GM19351 (cell line): ENCODE results near the gene SOHLH1.
"Not testable (repeated sequence)": the region's sequence is repeated elsewhere in the genome, so short reads cannot be mapped to it uniquely, and the experiment has no call there.

Source experiments
- ATAC-seq: cut with Tn5 transposase; IDR thresholded peaks from one replicate; pipeline ENCODE4 v1.9.1; 2021; ENCODE audit warnings: mild to moderate bottlenecking, moderate library complexity; ENCODE audit not compliant: unreplicated experiment

The SOHLH1 gene

DNA sequence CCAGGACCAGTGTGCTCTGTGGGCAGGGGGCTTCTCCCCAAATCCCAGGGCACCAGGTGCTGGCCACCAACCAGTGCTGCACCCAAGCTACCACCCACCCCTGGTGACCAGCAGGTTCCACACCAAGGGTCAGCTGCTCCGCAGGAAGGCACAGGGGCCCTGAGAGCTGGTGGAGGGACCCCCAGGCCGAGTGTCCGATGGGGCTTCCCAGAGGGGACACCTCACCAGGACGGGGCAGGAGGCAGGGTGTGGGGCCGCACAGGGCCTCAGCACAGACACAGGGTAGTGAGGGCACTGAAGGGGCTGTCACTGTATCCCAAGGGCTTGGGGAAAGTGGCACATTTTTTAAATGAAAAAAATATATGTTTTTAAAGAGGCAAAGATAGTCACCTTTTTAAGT is 18.1 kb downstream of the SOHLH1 start:
- no peak for ATAC-seq

DNA sequence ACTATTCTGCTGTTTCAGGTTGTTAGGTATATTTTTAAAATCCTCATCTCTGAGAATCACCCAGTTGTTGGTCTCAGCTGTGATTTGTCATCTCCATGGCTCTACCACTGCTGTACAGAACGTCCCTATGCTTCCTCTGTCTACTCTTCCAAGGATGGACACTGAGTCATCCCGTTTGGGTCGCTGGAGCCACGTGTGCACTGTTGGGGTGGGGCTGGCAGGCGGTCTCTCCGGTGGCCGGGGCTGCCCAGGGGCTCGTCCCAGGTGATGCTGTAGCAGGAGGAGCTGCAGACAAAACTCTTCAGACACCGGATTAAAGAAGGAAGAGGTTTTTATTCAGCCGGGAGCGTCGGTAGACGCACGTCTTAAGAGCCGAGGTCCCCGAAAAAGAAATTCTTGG is 19.2 kb downstream of the SOHLH1 start:
- ATAC-seq: no peak

DNA sequence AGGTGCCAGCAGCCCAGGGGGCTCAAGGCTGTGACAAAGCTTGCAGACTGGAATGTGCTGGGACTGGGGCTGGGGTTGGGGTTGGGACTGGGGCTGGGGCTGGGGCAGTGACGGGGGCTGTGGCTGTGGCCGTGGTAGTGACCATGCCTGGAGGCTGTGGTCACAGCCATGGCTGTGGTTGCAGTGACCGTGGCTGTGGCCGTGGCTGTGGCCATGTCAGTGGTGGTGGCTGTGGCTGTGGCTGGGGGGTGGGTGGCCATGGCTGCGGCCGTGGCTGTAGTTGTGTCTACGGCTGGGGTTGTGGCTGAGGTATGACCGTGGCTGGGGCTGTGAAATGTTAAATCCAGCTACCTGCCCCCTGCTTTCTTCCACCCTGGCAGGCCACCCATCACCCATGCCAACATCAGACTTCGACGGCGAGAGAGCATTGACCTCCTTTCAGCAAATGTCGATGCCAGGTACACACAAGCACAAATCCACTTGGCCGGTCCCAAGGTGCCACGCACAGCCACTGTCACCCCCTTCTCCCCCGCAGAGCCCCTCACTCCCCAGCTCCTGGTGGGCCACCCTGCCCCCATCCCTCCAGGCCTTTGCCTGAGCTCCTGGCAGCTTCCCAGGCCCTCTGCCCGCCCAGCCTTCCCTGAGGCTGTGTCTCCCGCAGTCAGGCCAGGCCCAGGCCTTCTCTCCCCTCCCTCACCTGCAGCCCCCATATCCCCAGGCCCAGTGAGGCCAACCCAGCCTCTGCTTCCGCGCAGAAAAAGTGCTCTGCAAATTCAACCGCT is 20.9 kb downstream of the SOHLH1 start:
- ATAC-seq: no peak

DNA sequence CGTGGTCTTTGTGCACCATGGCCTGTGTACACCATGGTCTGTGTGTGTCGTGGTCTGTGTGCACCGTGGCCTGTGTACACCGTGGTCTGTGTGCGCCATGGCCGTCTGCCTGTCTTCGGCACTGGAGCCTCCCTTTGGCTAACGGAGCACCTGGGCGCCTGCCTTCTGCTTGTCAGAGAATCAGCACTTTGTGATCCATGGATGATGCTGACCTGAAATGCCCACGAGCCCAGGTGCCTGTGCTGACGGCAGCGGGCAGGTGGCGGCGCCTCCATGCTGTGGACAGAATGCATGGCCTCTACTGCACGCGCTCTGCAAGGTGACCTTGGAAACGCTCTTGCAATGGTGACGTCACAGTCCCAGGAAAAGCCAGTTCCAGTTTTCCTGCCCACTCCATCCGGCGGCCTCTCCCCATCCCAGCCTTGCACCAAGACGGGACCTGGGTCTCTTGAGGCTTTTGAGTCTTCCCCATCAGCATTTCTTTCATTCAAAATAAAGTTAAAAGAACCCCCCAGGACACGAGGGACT is 21.6 kb downstream of the SOHLH1 start:
- ATAC-seq: no peak

DNA sequence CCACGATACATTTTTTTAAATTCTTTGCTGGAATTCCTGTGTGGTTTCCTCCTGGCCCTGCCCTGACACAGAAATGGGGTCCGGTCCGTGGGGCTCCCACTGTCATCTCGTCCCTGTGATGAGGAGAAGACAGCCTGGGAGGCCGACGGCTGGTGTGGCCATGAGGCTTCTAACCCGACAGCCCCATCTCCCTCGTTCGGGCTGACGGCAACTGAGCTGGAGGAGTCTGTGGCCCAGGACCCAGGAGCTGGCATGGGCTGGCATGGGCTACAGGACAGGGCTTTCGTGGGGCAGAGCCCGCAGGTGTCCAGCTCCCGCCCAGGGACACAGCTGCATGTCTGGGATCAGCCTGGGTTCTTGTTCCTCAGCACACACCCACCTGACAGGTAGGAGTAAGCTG is 22.4 kb downstream of the SOHLH1 start:
- ATAC-seq: no peak

DNA sequence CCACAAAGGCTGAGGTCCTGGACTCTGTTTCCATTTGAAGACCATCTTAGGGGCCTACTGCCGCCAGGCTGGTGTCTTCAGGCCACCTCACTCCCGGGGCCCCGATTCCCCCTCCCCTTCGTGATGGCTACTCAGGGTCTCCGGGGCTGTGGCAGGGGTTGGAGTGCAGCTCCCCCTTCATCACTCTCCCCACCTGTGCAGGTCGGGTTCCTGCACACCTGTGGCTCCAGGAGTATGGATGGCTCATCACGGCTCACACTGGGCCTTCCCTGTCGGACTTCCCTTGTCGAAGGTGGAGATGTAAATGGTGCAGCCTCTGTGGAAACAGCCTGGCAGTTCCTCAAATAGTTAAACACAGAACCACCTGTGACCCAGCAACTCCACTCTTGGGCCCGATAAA is 24.3 kb downstream of the SOHLH1 start:
- no peak for ATAC-seq

DNA sequence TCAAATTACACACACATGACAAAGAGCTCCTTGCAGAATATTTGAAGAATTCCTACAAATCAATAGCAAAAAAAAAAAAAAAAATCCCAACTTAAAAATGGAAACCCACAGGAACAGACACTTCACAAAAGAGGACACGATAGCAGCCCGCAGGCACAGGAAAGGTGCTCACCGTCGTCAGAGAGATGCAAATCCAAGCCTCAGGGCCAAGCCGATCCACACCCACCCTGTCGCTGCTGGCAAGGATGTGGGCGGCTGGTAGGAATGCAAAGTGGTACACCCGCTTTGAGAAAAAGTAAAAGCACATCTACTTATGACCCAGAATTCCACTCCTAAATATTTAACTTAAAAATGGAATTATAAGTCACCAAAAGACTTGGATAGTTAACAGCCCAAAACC is 25.3 kb downstream of the SOHLH1 start:
- no peak for ATAC-seq

DNA sequence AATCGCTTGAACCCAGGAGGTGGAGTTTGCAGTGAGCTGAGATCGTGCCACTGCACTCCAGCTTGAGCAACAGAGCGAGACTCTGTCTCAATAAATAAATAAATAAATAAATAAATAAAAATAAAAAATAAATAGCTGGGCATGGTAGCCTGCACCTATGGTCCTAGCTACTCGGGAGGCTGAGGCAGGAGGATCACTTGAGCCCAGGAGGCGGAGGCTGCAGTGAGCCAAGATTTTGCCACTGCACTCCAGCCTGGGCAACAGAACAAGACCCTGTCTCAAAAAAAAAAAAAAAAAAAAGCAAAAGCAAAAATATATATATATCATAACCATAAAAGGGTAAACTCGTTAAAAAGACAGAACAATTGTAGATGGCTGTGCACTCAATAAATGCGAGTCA is 26.5 kb downstream of the SOHLH1 start:
- ATAC-seq: not testable (repeated sequence)

DNA sequence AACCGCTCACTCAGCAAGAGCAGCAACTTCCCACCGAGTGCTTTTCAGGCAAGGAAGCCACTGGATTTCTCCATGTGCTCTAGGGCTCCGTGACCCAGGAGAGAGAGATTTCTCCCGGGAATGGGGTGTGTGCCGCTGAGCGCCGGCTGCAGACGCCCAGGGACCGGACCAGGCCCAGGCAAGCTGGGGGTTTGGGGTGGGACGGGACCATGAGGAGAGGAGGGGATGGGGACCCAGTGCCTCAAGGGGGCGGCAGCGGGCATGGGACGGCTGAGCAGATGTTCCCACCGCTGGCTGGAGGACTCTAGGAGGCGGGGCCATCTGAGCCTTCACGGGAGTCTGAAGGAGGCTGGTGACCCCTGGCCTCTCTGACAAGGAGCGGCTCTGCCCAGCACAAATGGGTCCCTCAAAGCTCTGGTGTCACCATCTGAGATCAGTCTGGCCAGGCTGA is 27.7 kb downstream of the SOHLH1 start:
- no peak for ATAC-seq

DNA sequence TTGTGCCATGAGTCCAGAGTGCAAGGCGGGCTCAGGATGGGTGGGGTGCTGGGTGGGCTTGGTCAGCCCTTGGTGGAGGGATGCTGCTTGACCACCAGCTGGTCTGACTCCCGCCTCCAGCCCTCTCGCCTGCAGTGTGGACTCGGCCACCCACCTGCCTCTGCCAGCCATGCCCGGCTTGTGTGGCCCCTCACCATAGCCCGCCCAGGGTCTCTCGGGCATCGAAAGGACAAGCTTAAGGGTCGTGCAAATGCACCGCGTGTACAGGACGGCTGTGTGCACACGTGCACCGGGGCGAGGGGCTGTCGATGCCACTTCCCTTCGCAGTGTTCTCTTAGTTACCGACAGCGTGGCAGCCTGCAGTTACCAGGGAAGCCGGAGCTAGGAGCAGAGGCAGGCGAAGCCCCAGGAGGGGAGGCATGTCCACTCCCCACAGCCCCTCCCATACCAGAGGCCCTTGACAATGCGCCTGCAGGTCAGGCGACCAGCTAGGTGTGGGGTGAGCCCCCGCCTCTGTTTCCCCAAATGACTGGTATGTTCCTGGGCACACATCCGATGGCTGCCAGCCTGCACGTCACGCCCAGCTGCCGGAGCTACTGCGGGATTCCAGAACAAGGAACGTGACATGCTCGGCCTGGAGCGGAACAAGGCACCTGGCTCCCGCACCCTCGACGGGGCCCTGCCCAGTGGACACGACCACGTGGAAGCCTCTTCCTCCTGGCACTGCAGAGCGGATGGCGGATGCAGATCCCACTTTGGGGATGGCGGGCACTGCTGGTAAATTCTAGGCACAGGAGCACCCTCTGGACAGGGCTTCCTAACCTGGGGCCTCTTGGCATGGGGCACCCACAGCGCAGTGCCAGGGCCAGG is 28.3 kb downstream of the SOHLH1 start:
- no peak for ATAC-seq

DNA sequence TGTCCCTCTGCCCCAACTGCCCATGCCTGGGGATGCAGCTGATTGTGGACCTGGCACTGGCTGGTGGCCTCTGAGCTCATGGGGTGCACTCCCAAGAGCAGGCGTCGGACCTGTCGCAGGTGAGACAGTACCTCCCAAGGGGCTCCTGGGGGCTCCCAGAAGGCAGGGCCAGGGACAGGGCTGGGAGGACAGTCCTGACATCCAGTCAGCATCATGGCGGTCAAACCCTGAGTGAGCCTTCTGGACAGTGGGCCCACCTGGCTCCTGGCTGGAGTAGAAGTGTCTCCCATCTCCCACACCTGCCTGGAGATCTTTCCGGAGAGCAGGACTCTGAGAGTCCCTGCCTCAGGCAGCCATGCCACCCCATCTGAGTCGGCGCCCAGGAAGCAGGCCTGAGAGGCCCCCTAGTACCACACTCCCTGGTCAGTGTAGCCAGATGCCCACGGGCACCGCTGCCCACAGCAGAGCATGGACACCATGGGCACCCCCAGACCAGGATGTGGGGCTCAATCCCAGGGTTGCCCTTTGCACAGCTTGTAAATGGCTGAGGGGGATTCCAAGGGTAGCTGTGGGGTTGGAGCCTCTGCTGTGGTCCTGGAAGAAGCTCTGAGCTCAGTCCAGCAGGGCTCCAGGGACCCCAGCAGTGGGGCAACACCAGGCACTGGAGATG is 29.5 kb downstream of the SOHLH1 start:
- no peak for ATAC-seq

DNA sequence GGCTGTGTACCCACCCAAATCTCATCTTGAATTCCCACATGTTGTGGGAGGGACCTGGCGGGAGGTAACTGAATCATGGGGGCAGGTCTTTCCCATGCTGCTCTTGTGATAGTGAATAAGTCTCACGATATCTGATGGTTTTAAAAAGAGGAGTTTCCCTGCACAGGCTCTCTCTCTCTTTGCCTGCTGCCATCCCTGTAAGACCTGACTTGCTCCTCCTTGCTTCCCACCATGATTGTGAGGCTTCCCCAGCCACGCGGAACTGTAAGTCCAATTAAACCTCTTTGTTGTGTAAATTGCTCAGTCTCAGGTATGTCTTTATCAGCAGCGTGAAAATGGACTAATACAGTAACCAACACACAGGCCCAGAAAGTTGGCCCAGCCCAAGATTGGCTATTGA is 30.3 kb downstream of the SOHLH1 start:
- not testable (repeated sequence) for ATAC-seq

DNA sequence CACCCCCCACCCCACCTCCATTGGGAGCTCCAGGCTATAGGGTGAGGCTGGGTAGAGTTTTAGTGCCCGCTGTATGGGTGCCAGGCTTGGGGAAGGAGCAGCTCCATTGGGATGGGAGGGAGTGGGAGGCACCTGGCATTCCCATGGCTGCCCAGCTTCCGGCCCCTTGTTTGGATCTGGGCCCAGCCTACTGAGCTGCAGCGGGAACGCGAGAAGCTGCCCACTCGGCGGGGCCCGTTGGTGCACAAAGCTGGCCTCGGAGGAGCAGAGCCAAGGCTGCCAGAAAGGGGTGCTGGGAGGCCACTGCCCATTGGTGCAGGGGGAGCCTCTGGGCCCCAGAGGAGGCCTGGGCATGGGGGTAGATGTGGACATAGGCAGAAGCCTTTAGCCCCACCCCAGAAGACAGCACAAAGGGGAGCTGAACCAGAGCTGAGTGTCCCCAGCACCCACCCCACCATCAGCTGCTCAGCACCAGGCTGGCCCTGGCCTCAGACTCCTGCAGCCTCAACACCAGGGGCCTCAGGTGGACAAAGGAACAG is 31.7 kb downstream of the SOHLH1 start:
- ATAC-seq: no peak

DNA sequence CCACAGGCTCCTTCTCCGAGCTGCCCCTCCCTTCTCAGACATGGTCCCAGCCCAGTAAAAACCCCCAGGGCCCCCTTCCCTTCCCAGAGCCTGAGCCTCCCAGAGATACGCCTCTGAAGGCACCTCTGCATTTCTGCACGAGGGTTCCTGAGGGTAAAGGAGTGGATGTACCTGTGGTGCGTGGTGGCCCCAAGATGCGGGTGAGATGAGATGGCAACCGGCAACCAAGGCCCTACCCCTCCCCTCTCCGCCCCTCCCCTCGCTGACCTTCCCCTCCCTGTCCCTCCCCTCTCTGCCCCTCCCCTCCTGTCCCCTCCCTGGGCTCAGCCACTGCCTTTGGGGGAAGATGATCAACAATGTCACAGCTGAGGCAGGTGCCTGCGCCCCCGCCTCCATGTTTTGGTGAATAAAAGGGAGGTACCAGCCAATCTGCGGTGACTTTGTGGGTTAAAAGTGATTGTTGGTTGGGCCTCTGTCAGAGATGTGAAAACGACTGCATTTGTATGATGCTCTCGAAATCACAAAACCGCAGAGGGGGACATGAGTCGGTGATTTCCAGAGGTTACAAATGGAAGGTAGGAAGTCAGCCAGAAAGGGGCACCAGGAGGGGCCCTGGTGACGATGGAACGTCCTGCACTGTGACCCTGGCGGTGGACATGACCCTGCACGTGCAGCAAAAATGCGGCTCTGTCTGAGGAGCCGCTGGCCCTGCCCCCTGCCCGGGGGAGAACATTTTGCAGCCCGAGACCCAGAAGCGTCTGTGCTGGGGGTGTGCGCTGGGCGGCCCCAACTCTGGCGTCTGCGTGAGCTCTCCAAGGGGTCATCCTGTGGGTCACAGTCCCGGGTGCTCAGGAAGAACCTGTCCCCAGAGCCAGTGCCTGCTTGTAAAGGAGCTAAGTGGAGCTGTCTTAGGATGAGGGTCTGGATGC is 32.5 kb downstream of the SOHLH1 start:
- ATAC-seq: no peak

DNA sequence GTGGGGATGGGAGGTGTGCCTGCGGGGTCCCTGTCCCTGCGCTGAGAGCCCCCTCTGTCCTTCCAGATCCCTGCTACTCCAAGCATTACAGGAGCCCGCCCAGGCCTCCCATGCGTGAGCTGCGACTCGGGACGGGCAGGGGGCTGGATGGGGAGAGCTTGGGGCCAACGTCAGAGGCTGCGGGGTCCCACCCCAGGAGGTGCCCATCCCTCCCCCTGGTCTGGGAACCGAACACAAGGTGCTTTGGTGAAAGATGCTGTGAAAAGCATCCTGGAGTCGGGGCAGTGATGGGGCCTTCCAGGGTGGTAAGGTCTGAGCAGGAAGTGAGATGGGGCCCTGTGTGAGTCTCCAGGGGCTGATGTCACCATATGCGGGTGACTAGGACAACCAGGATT is 33.5 kb downstream of the SOHLH1 start:
- no peak for ATAC-seq

DNA sequence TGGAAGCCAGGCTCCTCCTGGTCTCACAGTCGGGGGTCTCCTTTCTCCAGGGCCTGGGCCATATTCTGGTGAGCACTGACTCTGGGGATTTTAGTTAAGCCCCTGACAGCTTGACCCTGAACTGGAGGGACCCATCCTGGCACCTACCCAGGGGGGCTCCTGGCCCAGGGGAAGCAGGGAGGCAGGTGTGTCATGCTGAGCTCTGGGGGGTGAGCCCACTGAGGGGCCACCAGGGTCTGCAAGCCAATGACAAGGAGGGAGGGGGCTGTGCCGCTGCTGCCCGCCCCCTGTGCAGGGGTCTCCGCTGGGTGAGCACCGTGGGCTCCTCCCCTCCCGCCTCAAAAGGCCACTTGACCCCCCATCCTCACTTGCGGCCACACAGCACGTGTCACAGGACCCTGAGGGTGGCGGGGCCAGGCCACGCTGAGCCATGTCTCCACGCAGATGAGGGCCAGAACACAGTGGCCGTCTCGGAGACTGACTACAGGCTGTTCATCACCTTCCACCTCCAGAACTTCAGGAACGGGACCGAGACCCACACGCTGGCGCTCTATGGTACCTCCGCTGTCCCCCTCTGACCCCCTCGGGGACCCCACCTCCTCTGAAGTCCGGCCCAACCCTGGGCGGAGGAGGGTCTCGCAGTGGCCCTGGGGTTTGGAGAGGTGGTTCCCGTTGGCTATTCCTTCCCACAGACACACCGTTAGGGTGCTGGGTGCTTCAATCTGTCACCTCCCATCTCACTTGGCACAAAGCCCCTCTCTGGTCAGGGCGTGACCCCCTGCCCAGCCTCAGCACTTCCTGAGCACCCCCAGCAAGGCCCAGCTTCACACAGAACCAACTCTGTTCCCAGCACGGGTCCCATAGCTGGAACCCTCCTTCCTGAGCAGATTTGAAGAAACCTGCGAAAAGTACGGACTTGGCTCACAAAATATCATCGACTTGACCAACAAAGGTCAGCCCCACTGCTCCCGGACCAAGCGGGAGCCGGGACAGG is 34.2 kb downstream of the SOHLH1 start:
- ATAC-seq: no peak

DNA sequence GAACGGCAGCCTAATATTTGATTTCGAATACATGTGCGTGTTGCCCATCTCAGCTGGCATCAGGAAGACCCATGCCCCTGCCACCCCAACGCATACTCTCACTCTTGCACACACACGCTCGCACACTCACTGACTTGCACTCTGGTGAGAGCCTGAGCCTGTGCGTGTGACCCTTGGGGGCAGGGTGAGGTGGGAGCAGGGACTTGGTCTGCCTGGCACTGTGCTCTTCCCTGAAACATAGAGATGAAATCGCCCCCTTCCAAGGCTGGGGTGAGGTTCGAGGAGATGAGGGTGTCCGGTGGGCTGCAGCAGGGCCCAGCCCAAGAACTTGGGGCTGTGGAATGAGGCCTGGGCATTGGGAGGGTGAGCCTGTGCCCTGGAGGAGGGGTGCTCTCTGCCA is 35.0 kb downstream of the SOHLH1 start:
- no peak for ATAC-seq

DNA sequence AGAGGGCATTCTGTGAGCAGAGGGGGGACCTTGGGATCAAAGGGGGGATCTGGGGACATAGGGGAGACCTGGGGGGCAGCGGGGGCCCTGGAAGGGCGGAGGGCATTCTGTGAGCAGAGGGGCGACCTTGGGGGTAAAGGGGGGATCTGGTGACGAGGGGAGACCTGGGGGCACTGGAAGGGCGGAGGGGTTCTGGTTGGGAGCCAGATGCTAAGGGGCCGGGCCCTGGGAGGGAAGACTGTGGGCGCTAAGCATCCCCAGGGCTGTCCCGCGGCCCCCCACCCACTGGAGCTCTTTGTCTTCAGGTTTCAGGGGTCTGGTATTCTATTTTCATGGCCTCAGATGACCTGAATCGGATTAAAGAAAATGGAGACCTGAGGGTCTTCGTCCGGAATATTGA is 35.4 kb downstream of the SOHLH1 start:
- ATAC-seq: no peak

DNA sequence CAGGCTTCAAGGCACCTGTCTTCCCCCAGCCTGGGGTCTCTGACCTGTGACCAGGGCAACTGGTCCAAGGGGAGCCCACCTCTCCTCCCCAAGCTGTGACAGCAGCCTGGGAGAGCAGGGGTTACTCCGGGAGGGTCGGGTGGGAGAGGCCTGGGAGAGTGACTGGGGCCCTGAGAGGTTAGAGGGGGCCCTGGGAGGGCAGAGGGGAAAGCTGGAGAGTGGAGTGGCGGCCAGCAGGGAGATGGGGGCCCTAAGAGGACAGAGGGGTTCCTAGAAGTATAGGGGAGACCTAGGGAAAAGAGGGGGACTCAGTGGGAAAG is 35.9 kb downstream of the SOHLH1 start:
- ATAC-seq: no peak
